HepG2 (cell line): ENCODE results near the gene DUS2. TPM values are rescaled to one million over a fixed set of nuclear protein-coding genes. Genes with fewer than 3 reads are reported as not detected.
A peak's percentile ranks its signal among the peaks of the same experiment; 100 is the strongest.

Experiments used
- ARNT2 ChIP-seq: sonication (generic); formaldehyde crosslinking; IDR thresholded peaks from 2 replicates; pipeline ENCODE4 v1.8.0; 2022; ENCODE audit warnings: mild to moderate bottlenecking, low read depth, missing genetic modification reagents, moderate library complexity
- BHLHE40 ChIP-seq: IDR thresholded peaks from 2 replicates; pipeline ENCODE4 v1.6.1; 2011; ENCODE audit warnings: low read length, improper control_type of control experiment
- EEA1 ChIP-seq: sonication (generic); formaldehyde crosslinking; IDR thresholded peaks from 2 replicates; pipeline ENCODE4 v1.5.1; 2020; ENCODE audit warnings: mild to moderate bottlenecking, missing genetic modification reagents, borderline replicate concordance
- FOXC1 ChIP-seq: sonication (generic); formaldehyde crosslinking; IDR thresholded peaks from 2 replicates; pipeline ENCODE4 v1.8.0; 2022; ENCODE audit warnings: mild to moderate bottlenecking, missing genetic modification reagents, borderline replicate concordance
- FOXO4 ChIP-seq: sonication (generic); formaldehyde crosslinking; conservative IDR thresholded peaks from 2 replicates; pipeline ENCODE4 v1.8.1; 2023; ENCODE audit warnings: missing genetic modification reagents
- FOXP1 ChIP-seq, 2 experiments: fragments of 450-650 bp in 1 of 2; IDR thresholded peaks; 2 replicates each; pipeline ENCODE4 v1.6.1; 2017 to 2018; ENCODE audit warnings: antibody characterized with exemption in 1 of 2
- HDAC2 ChIP-seq: sonication (generic); formaldehyde crosslinking; IDR thresholded peaks from 2 replicates; pipeline ENCODE4 v1.4.0; 2020; ENCODE audit warnings: missing genetic modification reagents
- HDAC6 ChIP-seq: fragments of 200-600 bp; sonication (generic); IDR thresholded peaks from 2 replicates; pipeline ENCODE4 v1.7.0; 2017; ENCODE audit warnings: mild to moderate bottlenecking, antibody characterized with exemption, low read length, low read depth
- IRX3 ChIP-seq: sonication (generic); formaldehyde crosslinking; IDR thresholded peaks from 2 replicates; pipeline ENCODE4 v1.8.1; 2023; ENCODE audit warnings: mild to moderate bottlenecking, low read depth, missing genetic modification reagents, borderline replicate concordance
- MIXL1 ChIP-seq: IDR thresholded peaks from 2 replicates; pipeline ENCODE4 v1.6.1; 2016
- POLR2G ChIP-seq: fragments of 200-400 bp; formaldehyde crosslinking; IDR thresholded peaks from 2 replicates; pipeline ENCODE4 v1.6.1; 2018; ENCODE audit warnings: mild to moderate bottlenecking, low read depth, low read length, moderate library complexity
- SMAD3 ChIP-seq: sonication (generic); formaldehyde crosslinking; IDR thresholded peaks from 2 replicates; pipeline ENCODE4 v1.4.0; 2020; ENCODE audit warnings: missing genetic modification reagents
- SMYD3 ChIP-seq: sonication (generic); formaldehyde crosslinking; IDR thresholded peaks from 2 replicates; pipeline ENCODE4 v1.8.1; 2023; ENCODE audit warnings: mild to moderate bottlenecking, missing genetic modification reagents
- SPEN ChIP-seq: sonication (generic); formaldehyde crosslinking; IDR thresholded peaks from 2 replicates; pipeline ENCODE4 v1.5.1; 2020; ENCODE audit warnings: low read depth, mild to moderate bottlenecking, missing genetic modification reagents
- TEAD2 ChIP-seq: sonication (generic); formaldehyde crosslinking; IDR thresholded peaks from 2 replicates; pipeline ENCODE4 v1.9.0; 2021; ENCODE audit warnings: missing genetic modification reagents
- TFDP2 ChIP-seq: sonication (generic); formaldehyde crosslinking; IDR thresholded peaks from 2 replicates; pipeline ENCODE4 v1.4.0; 2020; ENCODE audit warnings: missing genetic modification reagents
- THAP8 ChIP-seq: sonication (generic); formaldehyde crosslinking; IDR thresholded peaks from 2 replicates; pipeline ENCODE4 v1.5.1; 2020; ENCODE audit warnings: missing genetic modification reagents, mild to moderate bottlenecking, borderline replicate concordance
- TOE1 ChIP-seq: sonication (generic); formaldehyde crosslinking; IDR thresholded peaks from 2 replicates; pipeline ENCODE4 v1.4.0; 2020; ENCODE audit warnings: mild to moderate bottlenecking, missing genetic modification reagents
- ZFP36 ChIP-seq: fragments of 150-350 bp; IDR thresholded peaks from 2 replicates; pipeline ENCODE4 v1.6.1; 2018; ENCODE audit warnings: borderline replicate concordance, low read length, low read depth; ENCODE audit not compliant: partially characterized antibody
- ZNF224 ChIP-seq: sonication (generic); formaldehyde crosslinking; IDR thresholded peaks from 2 replicates; pipeline ENCODE4 v1.5.0; 2020; ENCODE audit warnings: mild to moderate bottlenecking, missing genetic modification reagents
- ZNF557 ChIP-seq: sonication (generic); formaldehyde crosslinking; IDR thresholded peaks from 2 replicates; pipeline ENCODE4 v1.4.0; 2020; ENCODE audit warnings: missing genetic modification reagents
- ZNF629 ChIP-seq: sonication (generic); formaldehyde crosslinking; conservative IDR thresholded peaks from 2 replicates; pipeline ENCODE4 v1.5.0; 2020; ENCODE audit warnings: missing genetic modification reagents
- ZSCAN22 ChIP-seq: sonication (generic); formaldehyde crosslinking; IDR thresholded peaks from 2 replicates; pipeline ENCODE4 v1.4.0; 2020; ENCODE audit warnings: mild to moderate bottlenecking, missing genetic modification reagents
- polyA plus RNA-seq, 8 experiments: library from polyadenylated mRNA; depleted of rRNA in 3 of 8; stranded (reverse) in 7 of 8; unstranded in 1 of 8; fragments of >200 nt; fragmentation: Illumina TruSeq in 4 of 8; extraction: Trizol in 4 of 8; gene quantifications; 2 replicates each; pipeline versions ENCODE4 v1.2.1 to v1.2.3, GENCODE V29; 2011 to 2016; ENCODE audit warnings: low read depth in 4 of 8, missing spikeins in 1 of 8, mixed read lengths in 1 of 8; ENCODE audit not compliant: insufficient read depth in 1 of 8
- total RNA-seq, 5 experiments: library from RNA; depleted of rRNA; stranded (reverse); fragments of >200 nt; fragmentation: Illumina TruSeq; extraction: Trizol; gene quantifications; 2 replicates each; pipeline ENCODE4 v1.2.3, GENCODE V29; 2016; ENCODE audit warnings: low read depth in 1 of 5
- TF ChIP-seq, protein P1 (sequence below): IDR thresholded peaks from 2 replicates; pipeline ENCODE4 v1.6.1; 2012; ENCODE audit warnings: inconsistent platforms
- TF ChIP-seq, protein P2 (sequence below): sonication (generic); formaldehyde crosslinking; IDR thresholded peaks from 2 replicates; pipeline ENCODE4 v1.4.0; 2020; ENCODE audit warnings: missing genetic modification reagents

Gene DUS2
- total and polyA plus RNA-seq, 2 of the 13 experiments (the other 11 are each of a cell fraction or from before 2014, with no cell fraction given) = 17.8 to 25.1 TPM

- TF ChIP-seq IRX3 (CRISPR knock-in tag) (0 out of 2 replicates have a peak, but pooled peaks have one; percentile 76), FOXP1 (IDR thresholded peaks at IDR 0.05) (no peak), FOXP1 (CRISPR knock-in tag; IDR thresholded peaks at IDR 0.05) (no peak), FOXC1 (CRISPR knock-in tag) (peak; percentile 74), FOXO4 (CRISPR knock-in tag) (no peak), ZSCAN22 (CRISPR knock-in tag) (no peak), TOE1 (CRISPR knock-in tag) (no peak), TFDP2 (peak; percentile 54), ZNF557 (CRISPR knock-in tag) (no peak), HDAC2 (no peak), POLR2G (no peak), EEA1 (CRISPR knock-in tag) (0 out of 2 replicates have a peak, but pooled peaks have one; percentile 52), ZNF224 (CRISPR knock-in tag) (no peak), SPEN (CRISPR knock-in tag) (peak; percentile 83; the same call in 1 of the 2 replicates), MIXL1 (CRISPR knock-in tag) (0 out of 2 replicates have a peak, but pooled peaks have one; percentile 9), ZNF629 (no peak), BHLHE40 (no peak), HDAC6 (no peak), TEAD2 (no peak), SMAD3 (CRISPR knock-in tag) (no peak), SMYD3 (no peak), ZFP36 (no peak), ARNT2 (CRISPR knock-in tag) (no peak; the same call in 1 of the 2 replicates), THAP8 (no peak; the same call in 1 of the 2 replicates)
- TF ChIP-seq, protein P1, sequence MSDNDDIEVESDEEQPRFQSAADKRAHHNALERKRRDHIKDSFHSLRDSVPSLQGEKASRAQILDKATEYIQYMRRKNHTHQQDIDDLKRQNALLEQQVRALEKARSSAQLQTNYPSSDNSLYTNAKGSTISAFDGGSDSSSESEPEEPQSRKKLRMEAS = no peak
- TF ChIP-seq, protein P2, sequence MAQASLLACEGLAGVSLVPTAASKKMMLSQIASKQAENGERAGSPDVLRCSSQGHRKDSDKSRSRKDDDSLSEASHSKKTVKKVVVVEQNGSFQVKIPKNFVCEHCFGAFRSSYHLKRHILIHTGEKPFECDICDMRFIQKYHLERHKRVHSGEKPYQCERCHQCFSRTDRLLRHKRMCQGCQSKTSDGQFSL (CRISPR knock-in tag) = peak; percentile 98
Measured at GRCh38 chr16:68085259-68086071, 62.4 kb downstream of the DUS2 start, which contains the start of gene NFATC3 (continued).
